Tibial nerve (tissue), 4 donors: Measurements from ENCODE around the gene WDR72. TPM values are rescaled to one million over a fixed set of nuclear protein-coding genes. Genes with fewer than 3 reads are reported as not detected.

Source experiments
- DNase-seq, 2 donors: peaks; one replicate each; pipeline ENCODE4 v3.0.0-alpha.2; 2019; ENCODE audit warnings: low spot score in 2 of 2
- H3K27ac ChIP-seq, 4 donors: fragments of 200-600 bp; sonication (generic) in 3 of 4; one replicate each; pipeline ENCODE4 v1.5.1; 2017 to 2019; ENCODE audit warnings: mild to moderate bottlenecking in 1 of 4
- H3K27me3 ChIP-seq, 2 donors: fragments of 200-600 bp; sonication (generic) in 1 of 2; one replicate each; pipeline versions ENCODE4 v1.5.1 to v1.6.0; 2017 to 2019
- H3K36me3 ChIP-seq, 3 donors: fragments of 200-600 bp; sonication (generic); one replicate each; pipeline ENCODE4 v1.5.1; 2018 to 2019
- H3K4me1 ChIP-seq, 4 donors: fragments of 200-600 bp; sonication (generic) in 3 of 4; one replicate each; pipeline ENCODE4 v1.5.1; 2017 to 2019
- H3K4me3 ChIP-seq, 4 donors: fragments of 200-600 bp; sonication (generic) in 3 of 4; one replicate each; pipeline ENCODE4 v1.5.1; 2017 to 2019; ENCODE audit warnings: mild to moderate bottlenecking in 1 of 4, moderate library complexity in 1 of 4
- H3K9me3 ChIP-seq, 4 donors: fragments of 200-600 bp; sonication (generic) in 3 of 4; one replicate each; pipeline ENCODE4 v1.5.1; 2017 to 2019
- EP300 ChIP-seq, 2 donors: sonication (generic); formaldehyde crosslinking; IDR thresholded peaks; one replicate each; pipeline ENCODE4 v1.6.1; 2017; ENCODE audit warnings: antibody characterized with exemption in 2 of 2, mild to moderate bottlenecking in 1 of 2
- POLR2A ChIP-seq, 2 donors: fragments of 450-650 bp; IDR thresholded peaks; one replicate each; pipeline ENCODE4 v1.6.1; 2017; ENCODE audit warnings: antibody characterized with exemption in 2 of 2, mild to moderate bottlenecking in 2 of 2, moderate library complexity in 2 of 2
- WGBS, 2 donors: methylation state at CpG; one replicate each; pipeline ENCODE4 v1.1.5; 2018; 5-methylcytosine and 5-hydroxymethylcytosine counted together
- total RNA-seq, 4 donors: library from RNA; depleted of rRNA; stranded (reverse); fragments of >200 nt; gene quantifications; one replicate each; pipeline ENCODE4 v1.1.0, GENCODE V29; 2016
- TF ChIP-seq, protein P1 (sequence below), 5 experiments: fragments of 200-600 bp in 3 of 5; fragments of 450-650 bp in 2 of 5; sonication (generic) in 3 of 5; IDR thresholded peaks; one replicate each; pipeline ENCODE4 v1.5.1; 2016 to 2019; ENCODE audit warnings: antibody characterized with exemption in 5 of 5, mild to moderate bottlenecking in 3 of 5, moderate library complexity in 2 of 5

WDR72 gene
- total RNA-seq, 4 donors from 2014 or later = not detected

DNA sequence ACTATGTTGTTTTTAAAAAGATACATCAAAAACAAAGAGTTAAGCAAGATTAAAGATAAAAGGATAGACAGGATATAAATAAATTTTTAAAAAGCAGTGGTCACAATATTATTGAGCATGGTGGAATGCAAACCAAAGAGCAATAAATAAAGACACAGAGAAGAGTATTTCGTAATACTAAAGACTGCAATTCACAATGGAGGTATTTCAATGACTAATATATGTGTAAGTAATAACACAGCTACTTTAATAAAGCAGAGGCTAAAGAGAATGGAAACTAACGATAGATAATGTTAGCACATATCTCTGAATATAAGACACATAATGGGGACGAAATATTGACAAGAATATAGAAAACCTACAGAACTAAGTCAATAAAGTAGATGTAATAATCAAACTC, 219.6 kb downstream of the WDR72 start:
- TF ChIP-seq, protein P1, sequence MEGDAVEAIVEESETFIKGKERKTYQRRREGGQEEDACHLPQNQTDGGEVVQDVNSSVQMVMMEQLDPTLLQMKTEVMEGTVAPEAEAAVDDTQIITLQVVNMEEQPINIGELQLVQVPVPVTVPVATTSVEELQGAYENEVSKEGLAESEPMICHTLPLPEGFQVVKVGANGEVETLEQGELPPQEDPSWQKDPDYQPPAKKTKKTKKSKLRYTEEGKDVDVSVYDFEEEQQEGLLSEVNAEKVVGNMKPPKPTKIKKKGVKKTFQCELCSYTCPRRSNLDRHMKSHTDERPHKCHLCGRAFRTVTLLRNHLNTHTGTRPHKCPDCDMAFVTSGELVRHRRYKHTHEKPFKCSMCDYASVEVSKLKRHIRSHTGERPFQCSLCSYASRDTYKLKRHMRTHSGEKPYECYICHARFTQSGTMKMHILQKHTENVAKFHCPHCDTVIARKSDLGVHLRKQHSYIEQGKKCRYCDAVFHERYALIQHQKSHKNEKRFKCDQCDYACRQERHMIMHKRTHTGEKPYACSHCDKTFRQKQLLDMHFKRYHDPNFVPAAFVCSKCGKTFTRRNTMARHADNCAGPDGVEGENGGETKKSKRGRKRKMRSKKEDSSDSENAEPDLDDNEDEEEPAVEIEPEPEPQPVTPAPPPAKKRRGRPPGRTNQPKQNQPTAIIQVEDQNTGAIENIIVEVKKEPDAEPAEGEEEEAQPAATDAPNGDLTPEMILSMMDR (IDR thresholded peaks at IDR 0.05) = no peak
- TF ChIP-seq POLR2A (IDR thresholded peaks at IDR 0.05) (no peak), EP300 (IDR thresholded peaks at IDR 0.05) (no peak)
- WGBS, 2 donors = 78 to 83% methylated on average over 3 of the region's 3 CpGs
- Histone ChIP-seq H3K36me3 (no peaks in the 10 kb centered on the region), H3K4me1 (no peaks in the 10 kb centered on the region), H3K27me3 (no peaks in the 10 kb centered on the region), H3K4me3 (no peak overlapping the region), H3K9me3 (no peaks in the 10 kb centered on the region), H3K27ac (no peak overlapping the region)
- no peak for DNase-seq

DNA sequence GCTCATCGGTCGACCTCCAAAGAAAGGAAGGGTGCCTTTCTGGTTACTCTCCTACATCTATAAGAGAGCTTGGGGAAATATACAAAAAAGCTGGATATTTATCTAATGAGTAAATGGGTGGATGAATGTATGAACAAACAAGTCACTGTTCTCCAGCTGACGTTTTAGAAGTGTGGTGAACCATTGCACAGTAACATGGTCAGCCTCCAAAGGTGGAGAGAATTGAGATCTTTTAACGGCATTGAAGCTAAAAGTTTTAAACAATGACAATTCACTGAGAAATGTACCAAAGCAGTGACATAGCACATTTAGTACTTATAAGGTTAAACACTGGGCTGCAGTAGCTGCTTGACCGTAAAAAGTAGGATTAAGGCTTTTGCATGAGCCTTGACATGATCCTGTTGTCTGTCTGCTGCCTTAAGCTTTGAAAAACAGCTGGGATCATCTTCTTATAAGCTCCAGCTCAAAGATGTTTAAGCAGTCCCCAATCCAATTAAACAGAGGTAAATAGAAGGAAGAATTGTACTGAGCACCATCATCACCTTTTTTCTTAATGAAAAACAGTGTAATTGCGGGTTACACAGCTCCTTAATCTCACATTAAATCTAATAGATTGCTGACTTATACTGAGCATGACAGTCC, 222.9 kb downstream of the WDR72 start:
- TF ChIP-seq, protein P1 (IDR thresholded peaks at IDR 0.05) = no peak
- TF ChIP-seq POLR2A (IDR thresholded peaks at IDR 0.05) (no peak), EP300 (IDR thresholded peaks at IDR 0.05) (no peak)
- Histone ChIP-seq H3K27me3 (no peaks in the 10 kb centered on the region), H3K4me1 (no peaks in the 10 kb centered on the region), H3K4me3 (no peak overlapping the region), H3K27ac (peak overlapping the region in 1 of 4 donors; percentile 40), H3K9me3 (no peaks in the 10 kb centered on the region), H3K36me3 (no peaks in the 10 kb centered on the region)
- WGBS, 2 donors = 47% methylated on average over 6 of the region's 6 CpGs
- no peak for DNase-seq

DNA sequence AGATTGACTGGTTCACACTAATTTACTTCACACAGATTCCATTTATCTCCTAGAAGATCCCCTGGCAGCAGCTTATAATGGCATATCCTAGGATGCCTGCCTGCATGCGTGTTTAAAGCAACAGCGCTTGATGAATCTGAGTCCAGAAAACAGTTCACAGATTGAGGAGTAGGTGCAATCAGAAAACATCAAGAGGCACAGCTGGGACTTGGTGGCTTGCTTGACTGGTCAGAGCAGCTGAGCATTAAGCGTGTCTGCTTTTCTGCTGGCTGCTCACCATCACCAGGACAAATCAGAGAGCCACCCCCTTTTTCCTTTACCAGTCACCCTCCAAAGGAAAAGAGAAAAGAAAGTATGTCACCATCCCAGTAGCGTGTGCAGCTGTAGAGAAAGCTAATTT, 223.6 kb downstream of the WDR72 start:
- no peak for DNase-seq
- TF ChIP-seq EP300 (IDR thresholded peaks at IDR 0.05) = no peak
- TF ChIP-seq POLR2A (IDR thresholded peaks at IDR 0.05) = no peak
- TF ChIP-seq, protein P1 (IDR thresholded peaks at IDR 0.05) = no peak
- Histone ChIP-seq H3K4me1 (no peaks in the 10 kb centered on the region), H3K4me3 (no peak overlapping the region), H3K27ac (peak overlapping the region in 1 of 4 donors; percentile 40), H3K27me3 (no peaks in the 10 kb centered on the region), H3K36me3 (no peaks in the 10 kb centered on the region), H3K9me3 (no peaks in the 10 kb centered on the region)
- 92 to 93% methylated on average over 4 of the region's 4 CpGs for WGBS, 2 donors

DNA sequence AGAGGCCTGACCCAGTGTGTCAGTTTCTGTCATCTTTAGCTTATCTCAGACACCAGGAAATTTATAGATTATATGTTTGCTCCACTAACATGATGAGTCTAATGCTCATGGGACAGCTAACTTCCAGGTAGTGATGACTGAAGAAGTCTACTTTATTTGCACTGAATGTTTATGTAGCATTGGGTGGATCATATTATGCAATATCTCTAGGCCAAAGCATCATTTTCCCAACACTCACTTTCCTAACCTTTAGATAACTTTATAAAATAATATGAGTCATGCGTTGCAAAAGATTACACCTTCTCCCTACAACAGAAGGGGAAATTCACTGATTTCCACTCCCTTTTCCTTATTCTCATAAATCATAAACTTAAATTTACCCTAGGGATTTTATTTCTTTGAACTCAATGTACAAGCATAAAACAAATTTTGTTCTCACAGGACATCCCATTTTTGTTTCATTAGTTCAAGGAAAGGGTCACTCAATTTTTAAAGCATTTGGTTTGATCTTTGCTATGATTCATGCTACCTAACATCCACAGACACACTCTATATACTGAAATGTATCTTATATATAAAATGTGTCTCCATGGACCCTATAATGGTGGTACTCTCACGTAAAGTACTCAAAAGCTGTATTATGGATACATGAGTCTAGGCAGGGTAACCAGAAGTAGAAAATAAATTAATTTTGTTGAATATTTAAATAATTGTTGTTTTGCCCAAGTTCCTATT, 225.2 kb downstream of the WDR72 start:
- DNase-seq = no peak
- Histone ChIP-seq H3K9me3 (no peaks in the 10 kb centered on the region), H3K27me3 (no peaks in the 10 kb centered on the region), H3K4me1 (no peaks in the 10 kb centered on the region), H3K36me3 (no peaks in the 10 kb centered on the region), H3K4me3 (no peak overlapping the region), H3K27ac (no peak overlapping the region)
- 84 to 87% methylated on average over 2 of the region's 2 CpGs for WGBS, 2 donors
- TF ChIP-seq, protein P1 (IDR thresholded peaks at IDR 0.05) = no peak
- TF ChIP-seq POLR2A (IDR thresholded peaks at IDR 0.05) = no peak
- TF ChIP-seq EP300 (IDR thresholded peaks at IDR 0.05) = no peak

DNA sequence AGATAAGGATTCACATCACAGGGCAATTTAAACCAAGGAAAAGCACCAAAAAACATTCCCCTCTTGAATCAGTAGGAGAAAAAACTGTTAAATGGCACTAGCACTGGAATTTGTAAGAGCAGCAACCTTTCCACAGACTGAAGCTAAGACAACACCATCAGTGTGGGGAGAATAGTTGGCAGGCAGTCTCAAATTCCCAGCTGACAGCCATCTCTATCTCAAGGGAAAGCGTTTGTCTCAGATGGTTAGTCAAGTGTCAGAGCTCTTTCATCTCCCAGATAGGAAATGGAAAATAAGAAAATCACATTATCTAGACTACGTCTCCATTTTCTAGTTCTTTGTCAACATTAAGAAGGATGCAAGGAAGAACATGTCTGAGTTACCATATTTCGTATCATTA, 228.7 kb downstream of the WDR72 start:
- Histone ChIP-seq H3K4me3 (no peak overlapping the region), H3K9me3 (no peaks in the 10 kb centered on the region), H3K27me3 (no peaks in the 10 kb centered on the region), H3K27ac (no peak overlapping the region), H3K36me3 (no peaks in the 10 kb centered on the region), H3K4me1 (no peaks in the 10 kb centered on the region)
- no peak for DNase-seq
- 62 to 66% methylated on average over 3 of the region's 3 CpGs for WGBS, 2 donors
- no peak for TF ChIP-seq POLR2A (IDR thresholded peaks at IDR 0.05)
- TF ChIP-seq EP300 (IDR thresholded peaks at IDR 0.05) = no peak
- TF ChIP-seq, protein P1 (IDR thresholded peaks at IDR 0.05) = no peak
